Loucy (cell line): ENCODE data around the gene NANOS3.

Experiments used
- EZH2phosphoT487 ChIP-seq: fragments of 200-600 bp; IDR thresholded peaks from 2 replicates; pipeline ENCODE4 v1.6.1; 2018; ENCODE audit warnings: antibody characterized with exemption, mild to moderate bottlenecking, moderate library complexity, borderline replicate concordance
- TF ChIP-seq, protein P1 (sequence below): fragments of 200-600 bp; sonication (generic); conservative IDR thresholded peaks from 2 replicates; pipeline ENCODE4 v1.5.1; 2014; ENCODE audit warnings: mild to moderate bottlenecking, antibody characterized with exemption, low read length

DNA sequence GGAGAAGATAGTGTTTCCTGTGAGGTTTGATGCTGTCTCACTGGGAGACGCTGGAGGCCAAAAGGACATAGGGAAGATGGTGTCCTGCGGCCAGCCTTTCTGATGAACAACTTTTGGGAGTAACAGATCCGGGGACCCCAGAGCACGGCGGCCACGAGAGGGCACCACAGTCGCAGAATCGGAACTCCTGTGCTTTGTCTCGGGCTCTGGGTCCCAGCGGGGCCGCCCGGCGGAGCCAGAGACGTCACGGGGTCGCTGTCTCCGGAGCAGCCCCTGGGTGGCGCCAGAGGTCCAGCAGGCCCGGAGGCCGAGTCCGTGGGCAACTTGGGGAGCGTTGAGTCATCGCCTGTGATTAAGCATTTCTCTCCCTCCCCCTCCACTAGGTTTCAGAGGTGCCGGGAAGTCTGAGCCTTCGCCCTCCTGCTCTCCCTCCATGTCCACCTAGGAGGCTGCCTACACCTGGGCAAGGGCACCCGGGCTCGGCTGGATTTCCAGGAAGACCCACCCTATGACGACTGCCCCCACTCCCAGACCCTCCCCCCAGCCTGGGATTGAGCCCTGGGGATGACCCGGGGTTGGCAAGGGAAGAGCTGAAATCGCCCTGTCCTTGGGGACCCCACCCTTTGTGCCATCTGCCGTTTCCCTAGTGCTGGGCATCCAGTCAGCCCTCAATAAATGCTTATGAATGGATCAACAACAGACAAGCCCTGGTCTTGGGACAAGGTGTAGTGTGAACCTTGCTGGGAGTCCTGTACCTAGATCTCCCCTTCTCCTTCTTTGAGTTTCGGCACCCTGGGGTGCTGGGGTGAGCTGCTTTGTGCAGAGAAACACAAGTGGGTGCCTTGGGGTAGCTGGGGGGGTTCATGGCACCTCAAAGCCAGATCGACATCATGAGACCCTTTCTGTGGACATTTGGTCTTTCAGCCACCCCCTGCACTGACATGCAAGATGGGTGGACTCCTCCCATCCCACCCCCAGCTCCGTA, 3.4 kb downstream of the NANOS3 start:
- TF ChIP-seq, protein P1, sequence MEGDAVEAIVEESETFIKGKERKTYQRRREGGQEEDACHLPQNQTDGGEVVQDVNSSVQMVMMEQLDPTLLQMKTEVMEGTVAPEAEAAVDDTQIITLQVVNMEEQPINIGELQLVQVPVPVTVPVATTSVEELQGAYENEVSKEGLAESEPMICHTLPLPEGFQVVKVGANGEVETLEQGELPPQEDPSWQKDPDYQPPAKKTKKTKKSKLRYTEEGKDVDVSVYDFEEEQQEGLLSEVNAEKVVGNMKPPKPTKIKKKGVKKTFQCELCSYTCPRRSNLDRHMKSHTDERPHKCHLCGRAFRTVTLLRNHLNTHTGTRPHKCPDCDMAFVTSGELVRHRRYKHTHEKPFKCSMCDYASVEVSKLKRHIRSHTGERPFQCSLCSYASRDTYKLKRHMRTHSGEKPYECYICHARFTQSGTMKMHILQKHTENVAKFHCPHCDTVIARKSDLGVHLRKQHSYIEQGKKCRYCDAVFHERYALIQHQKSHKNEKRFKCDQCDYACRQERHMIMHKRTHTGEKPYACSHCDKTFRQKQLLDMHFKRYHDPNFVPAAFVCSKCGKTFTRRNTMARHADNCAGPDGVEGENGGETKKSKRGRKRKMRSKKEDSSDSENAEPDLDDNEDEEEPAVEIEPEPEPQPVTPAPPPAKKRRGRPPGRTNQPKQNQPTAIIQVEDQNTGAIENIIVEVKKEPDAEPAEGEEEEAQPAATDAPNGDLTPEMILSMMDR = peak; percentile 97
- TF ChIP-seq EZH2phosphoT487 = no peak
